ENCODE data around the gene CALHM1.
A peak's percentile ranks its signal among the peaks of the same experiment; 100 is the strongest.

CALHM1 gene

GRCh38 chr10:103448746-103449145, 10.0 kb downstream of the CALHM1 start:
- H3K36me3 ChIP-seq (ENCODE audit: control insufficient read depth, insufficient read depth, low read length): peaks cover 22% of the 10 kb centered on the region
- H3K4me1 ChIP-seq (ENCODE audit: control insufficient read depth, insufficient read depth, low read length): no peaks in the 10 kb centered on the region

GRCh38 chr10:103447187-103447586, 11.5 kb downstream of the CALHM1 start:
- no peaks in the 10 kb centered on the region for H3K27me3 ChIP-seq (ENCODE audit: control insufficient read depth, insufficient read depth, low read length)
- no peak overlapping the region for H3K27ac ChIP-seq (ENCODE audit: low read depth, low read length)
- no peaks in the 10 kb centered on the region for H3K4me1 ChIP-seq (ENCODE audit: control insufficient read depth, insufficient read depth, low read length)
- H3K4me3 ChIP-seq (ENCODE audit: low read length): no peak overlapping the region
- peaks cover 33% of the 10 kb centered on the region for H3K36me3 ChIP-seq (ENCODE audit: control insufficient read depth, insufficient read depth, low read length)
- H3K9ac ChIP-seq (ENCODE audit: low read length): no peak overlapping the region

More at GRCh38 chr10:103448746-103449145, 10.0 kb downstream of the CALHM1 start:
- H3K27ac ChIP-seq (ENCODE audit: low read depth, low read length): no peak overlapping the region
- H3K9ac ChIP-seq (ENCODE audit: low read length): no peak overlapping the region
- no peaks in the 10 kb centered on the region for H3K27me3 ChIP-seq (ENCODE audit: control insufficient read depth, insufficient read depth, low read length)
- no peak overlapping the region for H3K4me3 ChIP-seq (ENCODE audit: low read length)

DNA sequence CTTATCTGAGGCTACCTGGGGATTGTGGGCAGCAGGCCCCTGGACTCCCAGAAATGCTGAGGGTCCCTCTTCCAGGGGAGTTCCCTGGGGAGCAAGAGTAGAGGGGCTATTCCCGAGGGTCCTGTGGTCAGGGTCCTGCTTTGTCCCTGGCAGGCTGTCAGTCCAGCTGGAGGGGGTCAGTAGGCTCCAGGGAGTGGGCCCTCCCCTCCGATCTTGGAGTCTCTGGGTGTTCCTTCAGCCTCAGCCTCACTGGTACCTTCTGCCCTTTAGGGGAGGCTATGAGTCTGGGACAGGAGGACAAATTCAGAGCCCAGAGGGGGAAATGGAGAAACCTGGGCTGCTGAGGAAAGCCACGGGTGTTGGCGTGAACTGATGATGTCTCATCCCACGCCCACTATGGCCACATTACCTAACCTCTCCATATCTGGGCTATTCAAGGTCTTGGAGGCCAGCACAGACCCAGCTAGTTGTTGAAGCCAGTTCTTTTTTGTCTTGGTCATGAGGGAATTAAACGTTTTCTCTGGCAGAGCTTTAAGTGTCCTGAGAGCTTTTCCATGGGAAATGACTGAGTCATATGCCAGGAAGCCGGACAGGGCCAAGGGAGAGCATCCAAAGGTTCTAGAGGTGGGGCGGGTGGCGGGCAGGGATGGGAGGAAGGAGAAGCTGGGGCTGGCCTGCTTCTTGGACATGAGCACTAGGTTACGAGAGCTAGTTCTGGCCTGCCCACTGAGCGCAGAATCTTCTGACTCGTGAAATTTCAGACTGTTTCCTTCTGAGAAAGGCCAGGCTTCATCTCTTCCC, 12.7 kb downstream of the CALHM1 start:
- Histone ChIP-seq H3K27me3 (ENCODE audit: control insufficient read depth, insufficient read depth, low read length) (no peaks in the 10 kb centered on the region), H3K9ac (ENCODE audit: low read length) (no peak overlapping the region), H3K36me3 (ENCODE audit: control insufficient read depth, insufficient read depth, low read length) (peaks cover 37% of the 10 kb centered on the region), H3K4me1 (ENCODE audit: control insufficient read depth, insufficient read depth, low read length) (no peaks in the 10 kb centered on the region), H3K27ac (ENCODE audit: low read depth, low read length) (peak overlapping the region; percentile 50), H3K4me3 (ENCODE audit: low read length) (no peak overlapping the region)

- H3K4me3 ChIP-seq (ENCODE audit: low read length): no peak overlapping the region
- no peaks in the 10 kb centered on the region for H3K4me1 ChIP-seq (ENCODE audit: control insufficient read depth, insufficient read depth, low read length)
Measured at GRCh38 chr10:103445366-103445765, 13.3 kb downstream of the CALHM1 start.

DNA sequence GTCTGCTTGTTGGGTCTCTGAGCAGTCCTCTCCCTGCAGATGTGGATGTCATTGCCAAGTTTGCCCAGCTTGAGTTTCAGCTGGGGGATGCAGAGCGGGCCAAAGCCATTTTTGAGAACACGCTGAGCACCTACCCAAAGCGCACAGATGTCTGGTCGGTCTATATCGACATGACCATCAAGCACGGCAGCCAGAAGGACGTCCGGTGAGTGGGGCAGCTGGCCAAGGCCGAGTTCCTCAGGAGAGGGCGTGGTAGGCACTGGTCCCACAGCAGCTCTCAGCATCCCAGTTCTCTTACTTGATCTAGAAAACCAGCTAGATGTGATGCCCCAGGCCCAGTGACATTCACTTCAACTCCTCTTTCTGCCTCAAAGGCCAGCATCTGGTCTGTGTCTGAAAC, 14.2 kb downstream of the CALHM1 start:
- no peaks in the 10 kb centered on the region for H3K27me3 ChIP-seq (ENCODE audit: control insufficient read depth, insufficient read depth, low read length)
- H3K9ac ChIP-seq (ENCODE audit: low read length): no peak overlapping the region
- no peaks in the 10 kb centered on the region for H3K4me1 ChIP-seq (ENCODE audit: control insufficient read depth, insufficient read depth, low read length)
- no peak overlapping the region for H3K4me3 ChIP-seq (ENCODE audit: low read length)
- no peak overlapping the region for H3K27ac ChIP-seq (ENCODE audit: low read depth, low read length)
- peaks cover 40% of the 10 kb centered on the region for H3K36me3 ChIP-seq (ENCODE audit: control insufficient read depth, insufficient read depth, low read length)

More at GRCh38 chr10:103445366-103445765, 13.3 kb downstream of the CALHM1 start:
- Histone ChIP-seq H3K27ac (ENCODE audit: low read depth, low read length) (peak overlapping the region; percentile 50), H3K27me3 (ENCODE audit: control insufficient read depth, insufficient read depth, low read length) (no peaks in the 10 kb centered on the region), H3K9ac (ENCODE audit: low read length) (no peak overlapping the region), H3K36me3 (ENCODE audit: control insufficient read depth, insufficient read depth, low read length) (peaks cover 37% of the 10 kb centered on the region)

DNA sequence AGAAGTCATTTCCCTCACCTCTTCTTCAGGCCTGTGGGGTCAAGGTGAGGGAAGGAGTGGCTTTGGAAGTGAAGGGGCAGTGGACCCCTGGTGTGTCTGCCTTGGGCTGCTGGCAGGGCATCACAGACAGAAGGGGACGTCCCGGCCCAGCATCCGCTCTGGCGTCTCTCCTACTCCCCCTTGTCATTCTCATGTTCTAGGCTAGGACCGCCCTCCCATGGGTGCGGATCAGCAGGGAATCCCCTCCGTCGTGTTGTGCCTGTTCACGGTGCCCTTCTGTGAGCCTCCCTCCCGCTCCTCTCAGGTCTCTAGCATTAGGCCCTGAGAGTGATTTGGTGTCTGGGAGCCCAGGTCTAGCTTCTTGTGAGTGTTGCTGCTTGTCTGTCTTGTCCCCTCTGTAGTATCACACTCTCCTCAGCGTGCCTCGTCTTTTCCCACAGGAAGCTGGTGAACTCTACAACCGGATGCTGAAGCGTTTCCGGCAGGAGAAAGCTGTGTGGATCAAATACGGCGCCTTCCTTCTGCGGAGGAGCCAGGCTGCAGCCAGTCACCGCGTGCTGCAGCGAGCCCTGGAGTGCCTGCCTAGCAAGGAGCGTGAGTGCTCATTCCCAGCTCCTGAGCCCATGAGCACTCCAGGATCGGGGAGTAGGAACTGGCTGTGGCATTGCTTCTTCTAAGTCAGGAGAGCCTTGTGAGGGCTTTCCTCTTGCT, 15.1 kb downstream of the CALHM1 start:
- H3K4me1 ChIP-seq (ENCODE audit: control insufficient read depth, insufficient read depth, low read length): no peaks in the 10 kb centered on the region
- H3K4me3 ChIP-seq (ENCODE audit: low read length): no peak overlapping the region
- no peak overlapping the region for H3K27ac ChIP-seq (ENCODE audit: low read depth, low read length)
- H3K27me3 ChIP-seq (ENCODE audit: control insufficient read depth, insufficient read depth, low read length): no peaks in the 10 kb centered on the region
- H3K36me3 ChIP-seq (ENCODE audit: control insufficient read depth, insufficient read depth, low read length): peaks cover 43% of the 10 kb centered on the region
- H3K9ac ChIP-seq (ENCODE audit: low read length): no peak overlapping the region

DNA sequence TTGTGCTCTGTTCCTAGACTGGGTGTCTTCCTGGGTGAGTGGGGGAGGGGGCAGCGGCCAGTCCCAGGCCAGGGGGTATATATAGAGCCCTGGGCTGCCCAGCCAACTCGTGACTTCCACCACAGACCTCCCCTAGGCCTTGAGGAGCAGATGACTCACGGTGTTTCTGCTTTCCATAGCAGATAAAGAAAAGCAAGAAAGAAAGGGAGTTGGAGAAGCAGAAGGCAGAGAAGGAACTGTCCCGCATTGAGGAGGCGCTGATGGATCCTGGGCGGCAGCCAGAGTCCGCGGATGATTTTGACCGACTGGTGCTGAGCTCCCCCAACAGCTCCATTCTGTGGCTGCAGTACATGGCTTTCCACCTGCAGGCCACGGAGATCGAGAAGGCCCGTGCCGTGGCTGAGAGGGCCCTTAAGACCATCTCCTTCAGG, 16.7 kb downstream of the CALHM1 start:
- H3K4me1 ChIP-seq (ENCODE audit: control insufficient read depth, insufficient read depth, low read length): no peaks in the 10 kb centered on the region
- peaks cover 46% of the 10 kb centered on the region for H3K36me3 ChIP-seq (ENCODE audit: control insufficient read depth, insufficient read depth, low read length)
- no peaks in the 10 kb centered on the region for H3K27me3 ChIP-seq (ENCODE audit: control insufficient read depth, insufficient read depth, low read length)
- no peak overlapping the region for H3K9ac ChIP-seq (ENCODE audit: low read length)
- H3K4me3 ChIP-seq (ENCODE audit: low read length): no peak overlapping the region
- no peak overlapping the region for H3K27ac ChIP-seq (ENCODE audit: low read depth, low read length)

GRCh38 chr10:103441611-103442010, 17.1 kb downstream of the CALHM1 start:
- Histone ChIP-seq H3K27me3 (ENCODE audit: control insufficient read depth, insufficient read depth, low read length) (no peaks in the 10 kb centered on the region), H3K4me1 (ENCODE audit: control insufficient read depth, insufficient read depth, low read length) (no peaks in the 10 kb centered on the region), H3K27ac (ENCODE audit: low read depth, low read length) (no peak overlapping the region), H3K9ac (ENCODE audit: low read length) (no peak overlapping the region), H3K4me3 (ENCODE audit: low read length) (no peak overlapping the region), H3K36me3 (ENCODE audit: control insufficient read depth, insufficient read depth, low read length) (peaks cover 46% of the 10 kb centered on the region)

DNA sequence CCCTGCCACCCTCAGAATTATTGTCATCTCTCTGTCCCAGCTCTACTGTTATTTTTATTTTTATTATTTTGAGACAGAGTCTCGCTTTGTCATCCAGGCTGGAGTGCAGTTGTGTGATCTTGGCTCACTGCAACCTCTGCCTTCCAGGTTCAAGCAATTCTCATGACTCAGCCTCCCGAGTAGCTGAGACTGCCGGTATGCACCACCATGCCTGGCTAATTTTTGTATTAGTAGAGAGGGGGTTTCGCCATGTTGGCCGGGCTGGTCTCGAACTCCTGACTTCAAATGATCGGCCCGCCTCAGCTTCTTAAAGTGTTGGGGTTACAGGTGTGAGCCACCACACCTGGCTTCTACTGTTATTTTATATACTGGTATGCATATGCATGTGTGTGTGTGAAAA, 17.5 kb downstream of the CALHM1 start:
- Histone ChIP-seq H3K4me3 (ENCODE audit: low read length) (no peak overlapping the region), H3K36me3 (ENCODE audit: control insufficient read depth, insufficient read depth, low read length) (peaks cover 46% of the 10 kb centered on the region), H3K9ac (ENCODE audit: low read length) (no peak overlapping the region), H3K4me1 (ENCODE audit: control insufficient read depth, insufficient read depth, low read length) (no peaks in the 10 kb centered on the region), H3K27me3 (ENCODE audit: control insufficient read depth, insufficient read depth, low read length) (no peaks in the 10 kb centered on the region), H3K27ac (ENCODE audit: low read depth, low read length) (no peak overlapping the region)

- H3K27ac ChIP-seq (ENCODE audit: low read depth, low read length): no peak overlapping the region
- H3K27me3 ChIP-seq (ENCODE audit: control insufficient read depth, insufficient read depth, low read length): no peaks in the 10 kb centered on the region
- no peaks in the 10 kb centered on the region for H3K4me1 ChIP-seq (ENCODE audit: control insufficient read depth, insufficient read depth, low read length)
- no peak overlapping the region for H3K4me3 ChIP-seq (ENCODE audit: low read length)
- no peak overlapping the region for H3K9ac ChIP-seq (ENCODE audit: low read length)
- peaks cover 48% of the 10 kb centered on the region for H3K36me3 ChIP-seq (ENCODE audit: control insufficient read depth, insufficient read depth, low read length)
Measured at GRCh38 chr10:103440416-103440815, 18.3 kb downstream of the CALHM1 start.

- Histone ChIP-seq H3K9ac (ENCODE audit: low read length) (no peak overlapping the region), H3K27ac (ENCODE audit: low read depth, low read length) (no peak overlapping the region), H3K4me1 (ENCODE audit: control insufficient read depth, insufficient read depth, low read length) (no peaks in the 10 kb centered on the region), H3K27me3 (ENCODE audit: control insufficient read depth, insufficient read depth, low read length) (no peaks in the 10 kb centered on the region), H3K4me3 (ENCODE audit: low read length) (no peak overlapping the region), H3K36me3 (ENCODE audit: control insufficient read depth, insufficient read depth, low read length) (peaks cover 42% of the 10 kb centered on the region)
Measured at GRCh38 chr10:103439776-103440175, 18.9 kb downstream of the CALHM1 start.

DNA sequence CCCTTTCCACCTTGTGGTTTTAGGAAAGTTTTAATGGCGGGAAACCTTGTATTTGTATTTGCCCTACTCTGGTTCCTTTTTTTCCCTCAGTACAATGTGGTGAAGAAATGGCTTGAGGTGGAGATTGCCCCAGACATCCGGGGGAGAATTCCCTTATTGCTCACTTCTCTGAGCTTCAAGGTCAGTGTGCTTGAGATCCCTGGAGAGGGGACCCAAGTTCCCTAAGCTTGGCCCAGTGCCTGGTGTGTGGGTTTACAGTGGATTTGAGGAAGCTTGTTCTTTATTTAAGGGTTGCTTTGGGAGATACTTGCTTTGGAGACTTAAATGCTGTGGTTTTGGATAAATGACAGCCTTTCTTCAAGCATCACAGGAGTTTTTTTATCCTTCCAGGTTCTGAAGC, 24.8 kb downstream of the CALHM1 start:
- Histone ChIP-seq H3K27ac (ENCODE audit: low read depth, low read length) (no peak overlapping the region), H3K4me1 (ENCODE audit: control insufficient read depth, insufficient read depth, low read length) (no peaks in the 10 kb centered on the region), H3K9ac (ENCODE audit: low read length) (no peak overlapping the region), H3K27me3 (ENCODE audit: control insufficient read depth, insufficient read depth, low read length) (no peaks in the 10 kb centered on the region), H3K36me3 (ENCODE audit: control insufficient read depth, insufficient read depth, low read length) (peaks cover 20% of the 10 kb centered on the region), H3K4me3 (ENCODE audit: low read length) (no peak overlapping the region)

Data from rectal smooth muscle tissue (tissue), 1 donor.